OCI-LY3 (cell line): Measurements from ENCODE around the gene NAMPT.

Experiments
- H2AFZ ChIP-seq: fragments of 200-600, 300-600 bp; shearing (Covaris generic); 2 replicates; pipeline ENCODE4 v1.6.0; 2014; ENCODE audit warnings: antibody characterized with exemption, low read depth, low read length
- H3K27ac ChIP-seq: fragments of 200-600, 300-600 bp; sonication (generic); 2 replicates; pipeline ENCODE4 v1.5.1; 2014; ENCODE audit warnings: mild to moderate bottlenecking, low read length, moderate library complexity, mixed read lengths
- H3K27me3 ChIP-seq: fragments of 200-600, 300-600 bp; sonication (generic); 2 replicates; pipeline ENCODE4 v1.6.1; 2014; ENCODE audit warnings: low read depth, low read length, mixed read lengths
- H3K36me3 ChIP-seq: fragments of 200-600, 300-600 bp; sonication (generic); replicated peaks from 2 replicates; pipeline ENCODE3; 2014; ENCODE audit warnings: low read depth, low read length, mixed read lengths
- H3K4me1 ChIP-seq: fragments of 300-600, 200-600 bp; sonication (generic); 2 replicates; pipeline ENCODE4 v1.6.1; 2014; ENCODE audit warnings: low read length, mixed read lengths
- H3K4me2 ChIP-seq: fragments of 200-600, 300-600 bp; sonication (generic); 2 replicates; pipeline ENCODE4 v1.6.1; 2014; ENCODE audit warnings: low read length, mixed read lengths
- H3K4me3 ChIP-seq: fragments of 300-600, 200-600 bp; sonication (generic); 2 replicates; pipeline ENCODE4 v1.5.1; 2014; ENCODE audit warnings: antibody characterized with exemption, mild to moderate bottlenecking, low read length, moderate library complexity
- H3K79me2 ChIP-seq: fragments of 300-600, 200-600 bp; shearing (Covaris generic); 2 replicates; pipeline ENCODE4 v1.6.1; 2014; ENCODE audit warnings: mild to moderate bottlenecking, low read length, mixed read lengths
- H3K9ac ChIP-seq: fragments of 300-600, 200-600 bp; shearing (Covaris generic); 2 replicates; pipeline ENCODE4 v1.6.0; 2014; ENCODE audit warnings: mild to moderate bottlenecking, low read length, moderate library complexity
- H3K9me3 ChIP-seq: fragments of 200-600, 300-600 bp; shearing (Covaris generic); 2 replicates; pipeline ENCODE4 v1.6.1; 2014; ENCODE audit warnings: low read length, mixed read lengths; ENCODE audit not compliant: insufficient read depth
- H4K20me1 ChIP-seq: fragments of 200-600, 300-600 bp; sonication (generic); 2 replicates; pipeline ENCODE4 v1.6.1; 2016; ENCODE audit warnings: low read length, mixed read lengths; ENCODE audit not compliant: insufficient read depth
- CTCF ChIP-seq: fragments of 200-600, 300-600 bp; sonication (generic); IDR thresholded peaks from 2 replicates; pipeline ENCODE4 v1.5.1; 2014; ENCODE audit warnings: antibody characterized with exemption, low read length, low read depth
- EZH2phosphoT487 ChIP-seq: fragments of 200-600 bp; shearing (Covaris generic); IDR thresholded peaks from 2 replicates; pipeline ENCODE4 v1.6.1; 2018; ENCODE audit warnings: antibody characterized with exemption, mixed run types, low read depth

NAMPT gene

GRCh38 chr7:106252568-106252967, 32.2 kb downstream of the NAMPT start:
- H3K36me3 ChIP-seq, result peaks cover 69% of the 10 kb centered on the region
- H3K9ac ChIP-seq, result no peak overlapping the region
- no peaks in the 10 kb centered on the region; the same call in 1 of the 2 replicates for H3K79me2 ChIP-seq
- H3K4me1 ChIP-seq, result peaks cover 19% of the 10 kb centered on the region
- H3K27ac ChIP-seq, result no peak overlapping the region
- TF ChIP-seq EZH2phosphoT487, result no peak
- TF ChIP-seq CTCF, result no peak
- no peaks in the 10 kb centered on the region for H3K9me3 ChIP-seq
- no peaks in the 10 kb centered on the region for H3K27me3 ChIP-seq
- H3K4me3 ChIP-seq, result no peak overlapping the region
- H4K20me1 ChIP-seq, result peaks cover 32% of the 10 kb centered on the region
- H2AFZ ChIP-seq, result no peak overlapping the region
- H3K4me2 ChIP-seq, result no peak overlapping the region

- Histone ChIP-seq H3K4me3 (no peak overlapping the region), H3K79me2 (no peaks in the 10 kb centered on the region), H2AFZ (no peak overlapping the region), H3K27ac (no peak overlapping the region), H3K27me3 (no peaks in the 10 kb centered on the region), H3K4me1 (no peaks in the 10 kb centered on the region; the same call in 1 of the 2 replicates), H3K9ac (no peak overlapping the region), H3K4me2 (no peak overlapping the region), H3K36me3 (peaks cover 60% of the 10 kb centered on the region), H3K9me3 (no peaks in the 10 kb centered on the region), H4K20me1 (peaks cover 10% of the 10 kb centered on the region; the same call in 1 of the 2 replicates)
- TF ChIP-seq EZH2phosphoT487 (no peak), CTCF (no peak)
Observed at GRCh38 chr7:106249488-106249887, 35.3 kb downstream of the NAMPT start.

DNA sequence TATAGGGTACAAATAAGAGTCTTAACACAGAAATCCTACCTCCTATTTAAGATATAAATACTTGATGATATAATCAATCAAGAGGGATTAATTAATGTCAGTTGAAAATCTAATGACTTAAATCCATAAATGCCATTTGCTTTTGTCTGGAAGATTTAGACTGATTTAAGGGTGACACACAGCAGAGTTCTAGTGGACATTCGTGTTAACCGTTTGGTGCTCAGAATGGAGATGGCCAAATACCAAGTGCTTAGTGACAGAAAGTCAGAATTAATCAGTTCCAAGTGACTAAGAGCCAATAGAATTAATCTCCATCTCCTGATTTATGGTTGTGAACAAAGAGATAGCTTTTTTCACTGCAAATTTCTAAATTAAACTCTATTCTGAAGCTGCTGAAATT, 36.2 kb downstream of the NAMPT start:
- peaks cover 52% of the 10 kb centered on the region for H3K36me3 ChIP-seq
- H3K4me1 ChIP-seq, result no peaks in the 10 kb centered on the region
- no peaks in the 10 kb centered on the region for H3K79me2 ChIP-seq
- no peak for TF ChIP-seq EZH2phosphoT487
- no peak for TF ChIP-seq CTCF
- no peak overlapping the region for H2AFZ ChIP-seq
- no peak overlapping the region for H3K9ac ChIP-seq
- H3K27me3 ChIP-seq, result no peaks in the 10 kb centered on the region
- H3K9me3 ChIP-seq, result no peaks in the 10 kb centered on the region
- H4K20me1 ChIP-seq, result peaks cover 3% of the 10 kb centered on the region; the same call in 1 of the 2 replicates
- H3K27ac ChIP-seq, result no peak overlapping the region
- no peak overlapping the region for H3K4me3 ChIP-seq
- no peak overlapping the region for H3K4me2 ChIP-seq

DNA sequence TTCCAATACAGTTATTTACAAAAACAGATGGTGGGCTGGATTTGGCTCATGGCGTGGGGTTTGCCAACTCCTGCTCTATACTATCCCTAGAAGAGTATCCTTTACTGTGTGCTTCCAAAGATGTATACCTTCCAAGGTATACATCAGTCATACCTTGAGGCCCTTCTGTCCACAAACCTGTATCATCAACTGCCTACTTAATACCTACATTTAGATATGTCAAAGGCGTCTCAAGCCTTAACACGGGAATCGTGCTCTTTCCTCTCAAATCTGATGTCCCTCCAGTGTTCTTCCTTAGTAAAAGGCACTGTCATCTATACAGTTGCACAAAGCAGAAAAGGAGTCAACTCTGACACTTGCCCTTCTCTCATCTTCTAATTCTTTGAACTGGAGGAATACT, 36.9 kb downstream of the NAMPT start:
- no peak overlapping the region for H3K9ac ChIP-seq
- no peak overlapping the region for H3K4me3 ChIP-seq
- no peaks in the 10 kb centered on the region for H3K4me1 ChIP-seq
- no peaks in the 10 kb centered on the region for H3K27me3 ChIP-seq
- TF ChIP-seq EZH2phosphoT487 (no peak), CTCF (no peak)
- no peak overlapping the region for H3K4me2 ChIP-seq
- H3K79me2 ChIP-seq, result no peaks in the 10 kb centered on the region
- H3K36me3 ChIP-seq, result peaks cover 44% of the 10 kb centered on the region
- H4K20me1 ChIP-seq, result no peaks in the 10 kb centered on the region
- H2AFZ ChIP-seq, result no peak overlapping the region
- no peaks in the 10 kb centered on the region for H3K9me3 ChIP-seq
- no peak overlapping the region for H3K27ac ChIP-seq
